ENCODE results near the gene SYTL2. TPM values are rescaled to one million over a fixed set of nuclear protein-coding genes. Genes with fewer than 3 reads are reported as not detected.
"Not testable (repeated sequence)": the region's sequence is repeated elsewhere in the genome, so short reads cannot be mapped to it uniquely, and the experiment has no call there.

Gene SYTL2
- 10 to 100 TPM; 28.7 to 39.3 TPM for total RNA-seq

GRCh38 chr11:85810871-85811611 is at the start of gene SYTL2:
Gene SYTL2 (minus strand): TSS chr11:85811141. CDS start chr11:85757725, 53,416 bp downstream.
- POLR2A ChIA-PET = interaction anchor here (0.9 to 2.0 kb wide), 6 partner anchors 13 to 147 kb away, joined by 3 to 7 read pairs (median 4); no protein-coding TSS in a partner anchor
- Mint-ChIP-seq H3K36me3 (peaks cover 2% of the 10 kb centered on the region), H3K4me3 (peak within 1 kb of the TSS; percentile 88), H3K4me1 (peaks cover 24% of the 10 kb centered on the region), H3K27ac (peak within 1 kb of the TSS; percentile 68), H3K9me3 (no peaks in the 10 kb centered on the region), H3K27me3 (peaks cover 20% of the 10 kb centered on the region)
- DNase-seq (peak; percentile 84), ATAC-seq (ENCODE audit: low read depth) (peak; percentile 95)

- not testable (repeated sequence) for H3K36me3 Mint-ChIP-seq; H3K27ac Mint-ChIP-seq; H3K4me1 Mint-ChIP-seq; ATAC-seq (ENCODE audit: low read depth); H3K9me3 Mint-ChIP-seq; H3K4me3 Mint-ChIP-seq; DNase-seq
- H3K27me3 Mint-ChIP-seq = peaks cover 29% of the 10 kb centered on the region
- POLR2A ChIA-PET = interaction anchor here (0.7 kb wide), 1 partner anchor 70 kb away, joined by 5 read pairs; no protein-coding TSS in a partner anchor
Measured at GRCh38 chr11:85859541-85859940, 48.6 kb upstream of the SYTL2 start.

GRCh38 chr11:85857098-85857497 is 46.2 kb upstream of the SYTL2 start:
- H3K27ac Mint-ChIP-seq = no peak overlapping the region
- peaks cover 15% of the 10 kb centered on the region for H3K27me3 Mint-ChIP-seq
- no peak overlapping the region for H3K4me3 Mint-ChIP-seq
- ATAC-seq (ENCODE audit: low read depth) = no peak
- H3K36me3 Mint-ChIP-seq = peaks cover 5% of the 10 kb centered on the region
- DNase-seq = no peak
- no peaks in the 10 kb centered on the region for H3K9me3 Mint-ChIP-seq
- POLR2A ChIA-PET = no interaction called here
- peaks cover 8% of the 10 kb centered on the region for H3K4me1 Mint-ChIP-seq

DNA sequence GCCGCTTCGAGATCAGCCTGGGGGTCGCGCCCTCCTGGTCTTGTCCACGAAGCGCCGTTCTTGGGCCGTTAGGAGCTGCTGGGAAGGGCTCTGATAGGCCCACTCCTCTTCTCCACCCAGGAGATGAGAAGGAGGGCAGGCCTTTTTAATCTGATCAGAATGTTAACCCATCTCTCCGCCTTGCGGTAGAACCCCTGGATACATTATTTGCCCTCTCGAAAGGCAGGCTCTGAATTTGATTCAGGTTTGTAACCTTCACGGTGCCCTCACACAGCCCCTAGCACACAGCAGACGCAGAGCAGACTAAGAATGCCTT is 44.4 kb upstream of the SYTL2 start, which contains the start of gene CCDC83:
Gene CCDC83, plus strand, starts transcription at position 43 of the 316 bp plus-strand sequence. CDS start 9,741 bp downstream, outside the sequence.
- ATAC-seq (ENCODE audit: low read depth) (no peak), DNase-seq (no peak)
- Mint-ChIP-seq H3K4me3 (peak within 1 kb of the TSS; percentile 81), H3K4me1 (peaks cover 8% of the 10 kb centered on the region), H3K9me3 (no peaks in the 10 kb centered on the region), H3K27me3 (peaks cover 5% of the 10 kb centered on the region), H3K36me3 (peaks cover 7% of the 10 kb centered on the region), H3K27ac (peak within 1 kb of the TSS; percentile 93)
- POLR2A ChIA-PET = interaction anchor here (0.6 to 1.6 kb wide), 10 partner anchors 8 to 593 kb away, joined by 3 to 9 read pairs (median 4); partner anchors contain the start of genes CREBZF and TMEM126A

- H3K4me3 Mint-ChIP-seq = peak overlapping the region; percentile 81
- H3K9me3 Mint-ChIP-seq = peaks cover 1% of the 10 kb centered on the region
- POLR2A ChIA-PET = interaction anchor here (0.6 to 1.6 kb wide), 11 partner anchors 8 to 594 kb away, joined by 3 to 9 read pairs (median 4); partner anchors contain the start of genes CREBZF and TMEM126A
- peak overlapping the region; percentile 93 for H3K27ac Mint-ChIP-seq
- H3K36me3 Mint-ChIP-seq = peaks cover 10% of the 10 kb centered on the region
- DNase-seq (peak; percentile 97), ATAC-seq (ENCODE audit: low read depth) (peak; percentile 98)
- H3K4me1 Mint-ChIP-seq = peaks cover 8% of the 10 kb centered on the region
- peaks cover 3% of the 10 kb centered on the region for H3K27me3 Mint-ChIP-seq
Measured at GRCh38 chr11:85854557-85855340, 43.8 kb upstream of the SYTL2 start.

- POLR2A ChIA-PET = interaction anchor here (0.7 to 1.6 kb wide), 7 partner anchors 53 to 594 kb away, joined by 3 to 9 read pairs (median 5); partner anchors contain the start of genes CREBZF and TMEM126A
- Mint-ChIP-seq H3K27me3 (no peaks in the 10 kb centered on the region), H3K9me3 (peaks cover 1% of the 10 kb centered on the region), H3K27ac (peak overlapping the region; percentile 93), H3K4me3 (peak overlapping the region; percentile 81), H3K4me1 (peaks cover 8% of the 10 kb centered on the region), H3K36me3 (peaks cover 10% of the 10 kb centered on the region)
- no peak for DNase-seq
- no peak for ATAC-seq (ENCODE audit: low read depth)
Measured at GRCh38 chr11:85854212-85854556, 43.2 kb upstream of the SYTL2 start.

- H3K36me3 Mint-ChIP-seq = peaks cover 12% of the 10 kb centered on the region
- DNase-seq; H3K27me3 Mint-ChIP-seq; H3K4me1 Mint-ChIP-seq; H3K9me3 Mint-ChIP-seq; H3K4me3 Mint-ChIP-seq; ATAC-seq (ENCODE audit: low read depth); H3K27ac Mint-ChIP-seq: not testable (repeated sequence)
- POLR2A ChIA-PET = interaction anchor here (0.7 kb wide), 1 partner anchor 186 kb away, joined by 3 read pairs; no protein-coding TSS in a partner anchor
Measured at GRCh38 chr11:85853541-85853940, 42.6 kb upstream of the SYTL2 start.

- ATAC-seq (ENCODE audit: low read depth); H3K9me3 Mint-ChIP-seq; H3K4me1 Mint-ChIP-seq; H3K4me3 Mint-ChIP-seq; H3K27me3 Mint-ChIP-seq; DNase-seq; H3K27ac Mint-ChIP-seq; POLR2A ChIA-PET: not testable (repeated sequence)
- peaks cover 12% of the 10 kb centered on the region for H3K36me3 Mint-ChIP-seq
Measured at GRCh38 chr11:85852754-85853153, 41.8 kb upstream of the SYTL2 start.

GRCh38 chr11:85848556-85848955 is 37.6 kb upstream of the SYTL2 start:
- POLR2A ChIA-PET = no interaction called here
- no peak overlapping the region for H3K27ac Mint-ChIP-seq

DNA sequence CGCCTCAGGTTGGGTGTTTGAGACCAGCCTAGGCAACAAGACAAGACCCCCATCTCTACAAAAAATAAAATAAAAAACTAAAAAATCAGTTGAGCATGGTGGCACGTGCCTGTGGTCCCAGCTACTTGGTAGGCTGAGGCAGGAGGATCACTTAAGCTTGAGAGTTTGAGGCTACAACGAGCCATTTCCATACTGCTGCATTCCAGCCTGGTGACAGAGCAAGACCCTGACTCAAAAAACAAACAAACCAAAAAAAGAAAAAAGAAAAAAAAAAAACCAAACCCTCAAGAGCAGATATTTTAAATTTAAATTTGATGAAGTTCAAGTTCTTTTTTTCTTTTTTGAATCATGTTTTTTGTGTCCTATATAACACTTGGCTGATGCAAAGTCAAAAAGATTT is 37.1 kb upstream of the SYTL2 start:
- no peak overlapping the region for H3K4me3 Mint-ChIP-seq
- ATAC-seq (ENCODE audit: low read depth) (no peak), DNase-seq (no peak)
- POLR2A ChIA-PET = no interaction called here
- H3K27me3 Mint-ChIP-seq = peaks cover 6% of the 10 kb centered on the region
- H3K4me1 Mint-ChIP-seq = no peaks in the 10 kb centered on the region
- H3K36me3 Mint-ChIP-seq = peaks cover 10% of the 10 kb centered on the region
- no peak overlapping the region for H3K27ac Mint-ChIP-seq
- H3K9me3 Mint-ChIP-seq = peaks cover 5% of the 10 kb centered on the region

More at GRCh38 chr11:85848556-85848955, 37.6 kb upstream of the SYTL2 start:
- Mint-ChIP-seq H3K4me1 (no peaks in the 10 kb centered on the region), H3K4me3 (no peak overlapping the region), H3K27me3 (peaks cover 6% of the 10 kb centered on the region), H3K9me3 (peaks cover 5% of the 10 kb centered on the region), H3K36me3 (peaks cover 12% of the 10 kb centered on the region)
- no peak for ATAC-seq (ENCODE audit: low read depth)
- DNase-seq = no peak

GRCh38 chr11:85847436-85847835 is 36.5 kb upstream of the SYTL2 start:
- Mint-ChIP-seq H3K27ac (no peak overlapping the region), H3K27me3 (peaks cover 6% of the 10 kb centered on the region), H3K4me1 (no peaks in the 10 kb centered on the region), H3K9me3 (peaks cover 5% of the 10 kb centered on the region), H3K4me3 (no peak overlapping the region), H3K36me3 (peaks cover 11% of the 10 kb centered on the region)
- ATAC-seq (ENCODE audit: low read depth) (no peak), DNase-seq (no peak)
- POLR2A ChIA-PET = no interaction called here

DNA sequence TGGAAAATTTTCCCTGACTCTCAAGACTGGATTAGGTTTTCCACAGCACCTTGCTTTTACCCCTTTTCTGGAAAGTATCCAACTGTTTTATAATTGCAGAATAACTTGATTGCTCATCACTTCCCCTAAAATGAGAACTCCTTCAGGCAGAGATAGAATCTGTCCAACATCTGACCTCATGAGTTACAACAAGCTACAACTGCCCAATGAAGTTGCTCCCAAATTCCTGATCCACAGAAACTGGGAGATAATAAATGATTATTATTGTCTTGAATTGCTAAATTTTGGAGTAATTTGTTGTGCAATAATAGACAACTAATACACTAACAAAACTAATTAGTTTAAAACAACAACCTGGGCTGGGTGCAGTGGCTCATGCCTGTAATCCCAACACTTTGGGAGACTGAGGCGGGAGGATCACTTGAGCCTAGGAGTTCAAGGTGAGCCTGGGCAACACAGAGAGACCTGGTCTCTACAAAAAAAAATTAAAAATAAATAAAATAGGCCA is 34.2 kb upstream of the SYTL2 start:
- peaks cover 5% of the 10 kb centered on the region for H3K36me3 Mint-ChIP-seq
- peaks cover 6% of the 10 kb centered on the region for H3K27me3 Mint-ChIP-seq
- H3K4me1 Mint-ChIP-seq = peaks cover 3% of the 10 kb centered on the region
- DNase-seq = no peak
- H3K4me3 Mint-ChIP-seq = no peak overlapping the region
- no peak for ATAC-seq (ENCODE audit: low read depth)
- no peak overlapping the region for H3K27ac Mint-ChIP-seq
- POLR2A ChIA-PET = no interaction called here
- H3K9me3 Mint-ChIP-seq = peaks cover 5% of the 10 kb centered on the region

GRCh38 chr11:85844439-85845123 is 33.6 kb upstream of the SYTL2 start:
- no peak for DNase-seq
- Mint-ChIP-seq H3K27me3 (peaks cover 6% of the 10 kb centered on the region), H3K4me3 (no peak overlapping the region), H3K36me3 (peaks cover 4% of the 10 kb centered on the region), H3K9me3 (peaks cover 3% of the 10 kb centered on the region), H3K27ac (no peak overlapping the region), H3K4me1 (peaks cover 3% of the 10 kb centered on the region)
- no peak for ATAC-seq (ENCODE audit: low read depth)
- POLR2A ChIA-PET = no interaction called here
